Ishikawa (cell line): ENCODE results near the gene SLC12A1.

Experiments
- CEBPB ChIP-seq: IDR thresholded peaks from 2 replicates; pipeline ENCODE4 v1.6.1; 2012
- CREB1 ChIP-seq: IDR thresholded peaks from 2 replicates; pipeline ENCODE4 v1.6.1; 2012; ENCODE audit warnings: low read depth
- EGR1 ChIP-seq: IDR thresholded peaks from 2 replicates; pipeline ENCODE4 v1.6.1; 2012
- EP300 ChIP-seq: IDR thresholded peaks from 2 replicates; pipeline ENCODE4 v1.6.1; 2012; ENCODE audit warnings: borderline replicate concordance
- FOXM1 ChIP-seq: IDR thresholded peaks from 2 replicates; pipeline ENCODE4 v1.6.1; 2012; ENCODE audit warnings: low read depth, borderline replicate concordance
- MAX ChIP-seq: IDR thresholded peaks from 2 replicates; pipeline ENCODE4 v1.6.1; 2012
- NFIC ChIP-seq: IDR thresholded peaks from 2 replicates; pipeline ENCODE4 v1.6.1; 2012
- RAD21 ChIP-seq: IDR thresholded peaks from 2 replicates; pipeline ENCODE4 v1.6.1; 2012; ENCODE audit warnings: low read depth
- TAF1 ChIP-seq: IDR thresholded peaks from 2 replicates; pipeline ENCODE4 v1.6.1; 2012; ENCODE audit warnings: low read depth, mild to moderate bottlenecking
- TCF12 ChIP-seq: IDR thresholded peaks from 2 replicates; pipeline ENCODE4 v1.6.1; 2012; ENCODE audit warnings: low read depth
- TEAD4 ChIP-seq: IDR thresholded peaks from 2 replicates; pipeline ENCODE4 v1.6.1; 2012
- USF1 ChIP-seq: IDR thresholded peaks from 2 replicates; pipeline ENCODE4 v1.6.1; 2012
- YY1 ChIP-seq: IDR thresholded peaks from 2 replicates; pipeline ENCODE4 v1.6.1; 2012; ENCODE audit warnings: low read depth
- ZBTB7A ChIP-seq: IDR thresholded peaks from 2 replicates; pipeline ENCODE4 v1.6.1; 2012; ENCODE audit warnings: low read depth
- TF ChIP-seq, protein P1 (sequence below): IDR thresholded peaks from 2 replicates; pipeline ENCODE4 v1.6.1; 2012; ENCODE audit warnings: low read depth, mild to moderate bottlenecking

Gene SLC12A1

DNA sequence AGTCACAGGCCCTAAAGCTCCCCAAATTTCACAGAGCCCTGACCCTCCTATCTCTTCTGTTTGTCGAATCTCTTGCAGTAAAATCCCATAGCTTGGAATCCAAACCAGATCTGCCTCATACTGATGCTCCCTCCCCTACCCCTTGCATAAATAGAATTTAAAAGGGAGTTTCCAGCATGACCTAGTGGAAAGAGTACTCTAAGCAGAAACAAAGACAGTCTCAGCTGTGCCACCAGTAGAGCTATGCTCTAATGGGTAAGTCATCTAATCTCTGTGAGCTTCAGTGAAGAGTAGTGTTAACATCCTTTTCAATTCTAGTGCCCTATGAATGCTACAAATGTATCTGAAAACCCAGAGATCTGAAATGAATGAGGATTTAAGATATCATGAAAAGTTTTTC, 4.0 kb upstream of the SLC12A1 start:
- TF ChIP-seq TAF1 (no peak), EGR1 (no peak), YY1 (no peak), USF1 (no peak), NFIC (no peak), CREB1 (no peak), FOXM1 (no peak), EP300 (no peak), RAD21 (no peak), TCF12 (no peak), CEBPB (no peak)
- TF ChIP-seq, protein P1, sequence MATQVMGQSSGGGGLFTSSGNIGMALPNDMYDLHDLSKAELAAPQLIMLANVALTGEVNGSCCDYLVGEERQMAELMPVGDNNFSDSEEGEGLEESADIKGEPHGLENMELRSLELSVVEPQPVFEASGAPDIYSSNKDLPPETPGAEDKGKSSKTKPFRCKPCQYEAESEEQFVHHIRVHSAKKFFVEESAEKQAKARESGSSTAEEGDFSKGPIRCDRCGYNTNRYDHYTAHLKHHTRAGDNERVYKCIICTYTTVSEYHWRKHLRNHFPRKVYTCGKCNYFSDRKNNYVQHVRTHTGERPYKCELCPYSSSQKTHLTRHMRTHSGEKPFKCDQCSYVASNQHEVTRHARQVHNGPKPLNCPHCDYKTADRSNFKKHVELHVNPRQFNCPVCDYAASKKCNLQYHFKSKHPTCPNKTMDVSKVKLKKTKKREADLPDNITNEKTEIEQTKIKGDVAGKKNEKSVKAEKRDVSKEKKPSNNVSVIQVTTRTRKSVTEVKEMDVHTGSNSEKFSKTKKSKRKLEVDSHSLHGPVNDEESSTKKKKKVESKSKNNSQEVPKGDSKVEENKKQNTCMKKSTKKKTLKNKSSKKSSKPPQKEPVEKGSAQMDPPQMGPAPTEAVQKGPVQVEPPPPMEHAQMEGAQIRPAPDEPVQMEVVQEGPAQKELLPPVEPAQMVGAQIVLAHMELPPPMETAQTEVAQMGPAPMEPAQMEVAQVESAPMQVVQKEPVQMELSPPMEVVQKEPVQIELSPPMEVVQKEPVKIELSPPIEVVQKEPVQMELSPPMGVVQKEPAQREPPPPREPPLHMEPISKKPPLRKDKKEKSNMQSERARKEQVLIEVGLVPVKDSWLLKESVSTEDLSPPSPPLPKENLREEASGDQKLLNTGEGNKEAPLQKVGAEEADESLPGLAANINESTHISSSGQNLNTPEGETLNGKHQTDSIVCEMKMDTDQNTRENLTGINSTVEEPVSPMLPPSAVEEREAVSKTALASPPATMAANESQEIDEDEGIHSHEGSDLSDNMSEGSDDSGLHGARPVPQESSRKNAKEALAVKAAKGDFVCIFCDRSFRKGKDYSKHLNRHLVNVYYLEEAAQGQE: no peak

- TF ChIP-seq CREB1 (no peak), FOXM1 (no peak), MAX (no peak), USF1 (no peak), RAD21 (no peak)
Observed at GRCh38 chr15:48221261-48221660, 15.2 kb downstream of the SLC12A1 start.

DNA sequence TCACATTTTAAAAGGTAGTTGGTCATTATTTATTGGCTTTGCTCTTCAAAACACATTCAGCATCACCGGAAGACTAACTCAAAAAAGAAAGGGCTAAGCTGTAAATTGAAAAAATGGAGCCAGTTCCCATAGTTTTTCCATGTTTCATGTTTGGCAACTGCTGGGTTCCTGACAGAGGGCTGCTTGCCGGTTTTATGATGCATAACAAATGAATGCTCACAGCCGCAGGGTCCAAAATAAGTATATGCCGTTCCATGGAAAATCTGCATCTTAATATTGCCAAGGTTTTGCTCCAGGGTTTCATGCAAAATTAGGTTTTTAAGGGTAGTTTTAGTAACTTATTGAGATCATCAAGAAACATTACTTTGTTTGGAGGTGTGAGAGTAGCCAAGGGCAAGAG, 15.8 kb downstream of the SLC12A1 start:
- TF ChIP-seq ZBTB7A: no peak
- no peak for TF ChIP-seq CREB1

DNA sequence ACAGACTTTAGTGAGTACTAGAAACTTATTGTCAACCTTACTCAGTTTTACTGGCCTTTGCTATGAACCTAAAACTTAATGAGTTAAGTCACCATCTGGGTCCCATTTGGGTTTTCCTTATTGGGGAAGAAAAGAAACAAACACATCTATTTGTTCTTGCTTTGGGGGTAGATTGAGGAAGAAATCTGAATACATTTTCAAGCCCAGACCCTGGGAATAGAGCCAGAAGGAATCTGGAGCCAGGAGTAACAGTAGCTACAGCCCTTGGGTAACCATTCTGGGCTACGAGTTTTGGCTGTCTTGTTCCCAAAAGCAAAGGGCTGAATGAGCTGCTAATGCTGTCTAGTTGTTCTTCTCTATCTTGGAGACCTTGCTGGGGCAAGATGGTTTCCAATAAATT, 16.5 kb downstream of the SLC12A1 start:
- TF ChIP-seq RAD21: no peak
- no peak for TF ChIP-seq NFIC
- no peak for TF ChIP-seq MAX
- TF ChIP-seq, protein P1: no peak
- no peak for TF ChIP-seq FOXM1
- no peak for TF ChIP-seq EGR1
- TF ChIP-seq CEBPB: no peak
- no peak for TF ChIP-seq USF1
- TF ChIP-seq YY1: no peak

- TF ChIP-seq YY1: no peak
- no peak for TF ChIP-seq TAF1
- no peak for TF ChIP-seq CEBPB
- TF ChIP-seq ZBTB7A: no peak
- TF ChIP-seq FOXM1: no peak
- TF ChIP-seq EP300: no peak
- TF ChIP-seq MAX: no peak
- no peak for TF ChIP-seq TCF12
- no peak for TF ChIP-seq USF1
- no peak for TF ChIP-seq EGR1
- no peak for TF ChIP-seq TEAD4
- no peak for TF ChIP-seq RAD21
- no peak for TF ChIP-seq CREB1
- TF ChIP-seq, protein P1: no peak
- TF ChIP-seq NFIC: no peak
Observed at GRCh38 chr15:48225771-48226170, 19.7 kb downstream of the SLC12A1 start.
